ENCODE results near the gene WIF1. TPM values are rescaled to one million over a fixed set of nuclear protein-coding genes. Genes with fewer than 3 reads are reported as not detected.

WIF1 gene
- total RNA-seq, 4 donors from 2014 or later = 0.95 to 3.5 (median 1.3) TPM; not detected in 1

DNA sequence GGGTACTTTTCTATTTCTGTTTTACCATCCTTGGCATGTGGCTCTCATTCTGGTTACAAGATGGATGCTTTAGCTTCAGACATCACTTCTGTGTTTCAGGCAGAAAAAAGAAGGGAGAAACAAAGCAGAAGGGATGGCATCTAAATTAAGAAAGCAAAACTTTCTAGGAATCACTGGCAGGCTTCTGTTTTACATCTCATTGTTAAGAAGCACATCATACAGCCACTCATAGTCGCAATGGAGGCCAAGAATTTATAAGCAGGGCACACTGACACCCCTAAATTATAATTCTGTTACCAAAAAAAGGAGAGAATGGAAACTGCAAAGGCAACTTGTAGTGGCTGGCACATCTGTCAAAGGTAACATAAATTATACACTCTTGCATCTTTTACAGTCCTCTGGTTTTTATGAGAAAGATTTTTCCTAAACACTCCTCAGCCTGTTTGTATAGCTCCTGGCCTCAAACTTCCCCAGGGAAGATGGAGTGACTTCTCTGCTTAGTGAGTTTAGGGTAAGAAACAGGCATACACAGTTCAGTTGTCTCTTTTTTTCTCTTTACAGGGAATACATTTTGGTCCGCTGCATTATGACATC is 26.3 kb upstream of the WIF1 start:
- ATAC-seq (ENCODE audit: low FRiP score) = no peak
- no peak for DNase-seq (ENCODE audit: low spot score)
- TF ChIP-seq, protein P1, sequence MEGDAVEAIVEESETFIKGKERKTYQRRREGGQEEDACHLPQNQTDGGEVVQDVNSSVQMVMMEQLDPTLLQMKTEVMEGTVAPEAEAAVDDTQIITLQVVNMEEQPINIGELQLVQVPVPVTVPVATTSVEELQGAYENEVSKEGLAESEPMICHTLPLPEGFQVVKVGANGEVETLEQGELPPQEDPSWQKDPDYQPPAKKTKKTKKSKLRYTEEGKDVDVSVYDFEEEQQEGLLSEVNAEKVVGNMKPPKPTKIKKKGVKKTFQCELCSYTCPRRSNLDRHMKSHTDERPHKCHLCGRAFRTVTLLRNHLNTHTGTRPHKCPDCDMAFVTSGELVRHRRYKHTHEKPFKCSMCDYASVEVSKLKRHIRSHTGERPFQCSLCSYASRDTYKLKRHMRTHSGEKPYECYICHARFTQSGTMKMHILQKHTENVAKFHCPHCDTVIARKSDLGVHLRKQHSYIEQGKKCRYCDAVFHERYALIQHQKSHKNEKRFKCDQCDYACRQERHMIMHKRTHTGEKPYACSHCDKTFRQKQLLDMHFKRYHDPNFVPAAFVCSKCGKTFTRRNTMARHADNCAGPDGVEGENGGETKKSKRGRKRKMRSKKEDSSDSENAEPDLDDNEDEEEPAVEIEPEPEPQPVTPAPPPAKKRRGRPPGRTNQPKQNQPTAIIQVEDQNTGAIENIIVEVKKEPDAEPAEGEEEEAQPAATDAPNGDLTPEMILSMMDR (IDR thresholded peaks at IDR 0.05) = no peak

DNA sequence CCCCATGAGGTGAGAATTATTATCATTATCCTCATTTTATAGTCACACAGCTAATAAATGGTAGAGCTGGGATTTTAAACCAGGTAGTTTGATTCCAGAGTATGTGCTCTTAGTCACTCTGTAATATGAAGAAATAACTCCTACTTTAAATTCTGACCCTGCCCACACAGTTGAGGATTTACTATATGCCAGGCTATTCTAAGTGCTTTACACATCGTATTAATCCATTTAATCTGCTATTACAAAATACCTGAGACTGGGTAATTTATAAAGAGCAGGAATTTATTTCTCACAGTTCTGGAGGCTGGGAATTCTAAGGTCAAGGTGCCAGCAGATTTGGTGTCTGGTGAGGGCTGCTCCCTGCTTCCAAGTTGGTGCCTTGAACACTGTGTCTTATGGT is 19.6 kb upstream of the WIF1 start:
- DNase-seq (ENCODE audit: low spot score) (no peak), ATAC-seq (ENCODE audit: low FRiP score) (no peak)
- TF ChIP-seq, protein P1 (IDR thresholded peaks at IDR 0.05) = no peak

DNA sequence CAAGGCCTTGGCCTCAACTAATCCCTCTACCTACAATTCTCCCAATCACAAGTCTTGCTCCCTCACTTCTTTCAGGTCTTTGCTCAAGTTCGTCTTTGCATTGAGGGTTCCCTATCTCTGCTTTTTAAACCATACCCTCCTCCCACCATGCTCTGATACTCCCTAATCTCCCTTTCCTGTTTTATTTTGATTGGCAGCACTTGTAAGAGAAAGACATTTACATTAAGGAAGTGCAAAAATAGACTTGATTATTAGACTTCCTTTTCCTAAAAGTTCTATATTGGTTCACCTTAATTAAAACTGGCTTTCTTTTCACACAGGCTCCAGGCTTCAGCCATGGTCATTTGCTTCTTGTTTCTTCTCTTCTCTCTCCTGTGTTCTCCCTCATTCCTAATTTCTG is 18.3 kb upstream of the WIF1 start:
- DNase-seq (ENCODE audit: low spot score) (no peak), ATAC-seq (ENCODE audit: low FRiP score) (no peak)
- TF ChIP-seq, protein P1 (IDR thresholded peaks at IDR 0.05) = no peak

DNA sequence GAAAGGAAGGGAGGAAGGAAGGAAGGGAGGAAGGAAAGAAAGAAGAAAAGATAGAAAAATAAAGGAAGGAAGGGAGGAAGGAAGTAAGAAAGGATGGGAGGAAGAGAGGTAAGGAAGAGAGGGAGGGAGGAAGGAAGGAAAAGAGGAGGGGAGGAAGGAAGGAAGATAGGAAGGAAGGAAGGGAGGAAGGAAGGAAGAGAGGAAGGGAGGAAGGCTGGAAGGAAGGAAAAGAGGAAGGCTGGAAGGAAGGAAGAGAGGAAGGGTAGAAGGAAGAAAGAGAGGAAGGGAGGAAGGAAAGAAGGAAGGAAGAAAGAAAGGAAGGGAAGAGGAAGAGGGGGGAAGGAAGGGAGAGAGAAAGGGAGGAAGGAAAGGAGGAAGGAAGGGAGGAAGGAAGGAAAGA is 12.8 kb upstream of the WIF1 start:
- no peak for ATAC-seq (ENCODE audit: low FRiP score)
- TF ChIP-seq, protein P1 (IDR thresholded peaks at IDR 0.05) = no peak

DNA sequence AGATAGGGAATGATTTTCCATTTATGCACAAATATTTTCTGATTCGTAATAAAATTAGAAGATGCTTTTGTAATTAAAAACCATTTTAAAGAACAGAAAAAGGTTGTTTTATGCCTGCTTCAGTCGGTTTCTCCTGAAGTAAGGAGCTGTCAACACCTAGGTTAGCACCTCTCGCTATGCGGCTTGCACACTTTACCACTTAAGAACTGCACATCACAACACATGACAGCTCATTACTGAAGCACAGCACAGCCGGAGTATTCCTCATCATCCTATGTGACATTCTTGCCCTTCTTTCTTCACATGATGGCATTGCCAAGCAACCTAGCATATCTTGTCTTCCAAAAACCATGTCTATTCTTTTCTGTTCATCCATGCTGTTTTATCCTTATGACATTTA is 5.4 kb upstream of the WIF1 start:
- TF ChIP-seq, protein P1 (IDR thresholded peaks at IDR 0.05) = no peak
- no peak for DNase-seq (ENCODE audit: low spot score)
- ATAC-seq (ENCODE audit: low FRiP score) = no peak

More for the DNA sequence above, 12.8 kb upstream of the WIF1 start:
- DNase-seq (ENCODE audit: low spot score) = no peak

DNA sequence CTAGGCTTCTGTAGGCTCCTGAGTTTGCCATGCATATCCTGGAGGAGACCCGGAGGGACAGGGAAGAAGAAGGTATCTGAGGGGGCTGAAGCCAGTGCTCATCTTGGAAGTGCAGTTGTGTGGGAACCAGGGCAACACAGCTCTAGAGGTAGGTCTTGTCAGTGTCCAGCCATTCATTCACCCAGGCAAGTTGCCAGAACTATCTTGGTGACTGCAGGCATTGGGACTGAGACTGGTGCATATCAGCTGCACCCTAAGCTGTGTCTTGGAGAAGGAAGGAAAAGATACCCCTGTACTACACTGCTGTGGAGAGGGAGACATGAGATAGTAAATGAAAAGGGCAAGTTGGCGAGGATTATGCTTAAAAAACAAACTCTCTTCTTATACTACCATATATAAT is 4.9 kb upstream of the WIF1 start:
- TF ChIP-seq, protein P1 (IDR thresholded peaks at IDR 0.05) = no peak
- ATAC-seq (ENCODE audit: low FRiP score) (no peak), DNase-seq (ENCODE audit: low spot score) (no peak)

DNA sequence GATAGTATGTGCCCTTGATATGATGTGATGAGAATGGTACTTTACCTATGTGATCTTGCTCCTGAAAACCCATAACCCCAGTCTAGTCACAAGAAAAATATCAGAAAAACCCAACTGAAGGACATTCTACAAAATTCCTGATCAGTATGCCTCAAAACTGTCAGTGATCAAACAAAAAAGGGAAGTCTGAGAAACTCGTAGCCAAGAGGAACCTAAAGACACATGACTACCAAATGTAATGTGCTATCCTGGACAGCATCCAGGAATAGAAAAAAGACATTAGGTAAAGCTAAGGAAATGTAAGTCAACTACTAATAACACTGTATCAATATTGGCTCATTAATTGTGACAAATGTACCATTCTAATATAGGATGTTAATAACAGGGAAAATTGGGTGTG is 4.1 kb upstream of the WIF1 start:
- TF ChIP-seq, protein P1 (IDR thresholded peaks at IDR 0.05) = no peak
- ATAC-seq (ENCODE audit: low FRiP score) = no peak
- no peak for DNase-seq (ENCODE audit: low spot score)
